Daoy (cell line): ENCODE data around the gene OOSP3. TPM values are rescaled to one million over a fixed set of nuclear protein-coding genes. Genes with fewer than 3 reads are reported as not detected.
"Not testable (repeated sequence)": the region's sequence is repeated elsewhere in the genome, so short reads cannot be mapped to it uniquely, and the experiment has no call there.

Source experiments
- DNase-seq: peaks from one replicate; pipeline ENCODE4 v3.0.0-alpha.2; 2015; ENCODE audit warnings: low read depth
- total RNA-seq: library from RNA; depleted of rRNA; stranded (reverse); fragments of >200 nt; shearing (Covaris generic); gene quantifications from 2 replicates; pipeline ENCODE4 v1.2.3, GENCODE V29; 2014; rRNA removed

Gene OOSP3, protein sequence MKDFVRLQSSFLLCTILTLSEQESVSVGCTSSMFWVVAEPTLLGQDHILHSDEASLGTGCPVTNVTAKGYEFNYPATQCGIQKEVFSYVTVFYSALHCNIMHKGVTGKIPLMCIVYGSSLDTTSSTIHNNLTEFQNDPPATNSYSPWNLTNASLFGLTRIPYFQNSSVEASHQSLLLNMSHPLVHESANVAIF
- total RNA-seq: not detected in 2 replicates

DNA sequence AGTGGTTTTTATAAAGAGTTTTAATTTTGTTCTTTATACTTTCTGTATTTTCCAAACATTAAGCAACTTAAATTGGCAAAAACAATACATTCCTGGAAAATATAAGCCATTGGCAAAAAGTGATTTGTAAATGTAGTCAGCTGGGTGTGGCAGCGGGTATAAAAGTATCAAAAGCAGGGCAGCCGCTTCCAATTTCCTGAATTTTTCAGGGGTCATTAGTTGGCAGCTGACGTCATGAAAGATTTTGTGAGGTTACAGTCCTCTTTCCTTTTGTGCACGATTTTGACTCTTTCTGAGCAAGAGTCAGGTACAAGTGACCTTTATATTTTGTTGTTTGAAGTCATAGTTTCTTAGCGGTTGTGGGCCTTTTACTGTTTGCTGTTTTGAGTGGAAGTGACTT is at the start of gene OOSP3:
Gene OOSP3 (plus strand): TSS at position 208 of the 400 bp plus-strand sequence. CDS start 27 bp downstream, at position 235.
- DNase-seq: peak; percentile 5

DNA sequence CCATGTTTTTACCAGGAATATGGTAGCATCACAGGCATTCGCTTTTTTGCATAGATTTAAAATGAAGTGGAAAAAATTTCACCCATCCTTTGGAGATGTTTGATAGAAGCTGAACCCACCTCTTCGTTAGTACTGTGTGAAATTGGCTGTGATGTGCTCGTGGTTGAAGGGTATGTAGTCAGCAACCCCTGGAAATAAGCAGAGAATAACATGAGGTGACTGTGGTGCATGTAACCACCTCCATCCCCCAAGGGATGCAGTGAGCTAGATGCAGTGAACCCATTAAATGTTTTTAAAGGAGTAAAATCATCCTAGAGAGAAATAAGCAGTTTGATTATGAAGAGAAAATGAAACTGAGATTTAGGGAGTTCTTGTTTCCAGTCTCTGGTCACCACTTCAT is 49.2 kb upstream of the OOSP3 start:
- no peak for DNase-seq

DNA sequence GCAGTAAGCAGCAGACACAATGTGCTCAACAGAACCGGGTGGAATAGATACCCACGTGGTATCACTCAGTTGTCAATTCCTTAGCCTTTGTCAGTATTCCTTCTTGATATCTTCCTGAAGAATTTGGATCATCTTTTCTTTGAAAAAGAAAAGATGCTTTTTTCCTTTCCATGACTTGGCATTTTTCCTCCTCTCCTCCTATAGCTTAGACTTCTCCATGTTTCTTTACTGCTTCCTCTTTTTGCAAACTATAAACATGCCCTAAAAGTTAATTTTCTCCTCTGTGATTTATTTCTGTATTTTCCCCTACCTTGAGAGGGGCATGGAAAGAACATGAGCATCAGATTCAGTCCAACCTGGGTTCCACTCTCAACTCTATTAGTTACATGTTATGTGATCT is 45.0 kb upstream of the OOSP3 start:
- no peak for DNase-seq

DNA sequence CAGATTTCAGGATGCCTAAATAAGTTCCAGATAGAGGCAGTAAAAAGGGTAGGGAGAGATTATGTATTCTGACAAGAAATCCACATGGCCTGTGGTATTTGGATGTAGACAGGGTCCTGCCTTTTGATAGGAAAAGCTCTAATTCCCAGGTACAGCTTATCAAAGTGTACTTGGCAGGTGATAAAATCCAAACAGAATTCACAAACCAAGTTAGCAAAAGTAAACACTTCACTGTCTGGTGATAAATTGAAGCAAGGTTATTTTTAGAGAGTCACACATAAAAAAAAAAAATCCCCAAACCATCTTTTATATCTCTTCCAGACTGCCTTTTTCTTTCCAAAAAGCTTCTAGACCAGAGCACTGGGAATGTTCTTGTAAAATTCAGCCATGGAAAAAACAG is 39.0 kb upstream of the OOSP3 start:
- no peak for DNase-seq

DNA sequence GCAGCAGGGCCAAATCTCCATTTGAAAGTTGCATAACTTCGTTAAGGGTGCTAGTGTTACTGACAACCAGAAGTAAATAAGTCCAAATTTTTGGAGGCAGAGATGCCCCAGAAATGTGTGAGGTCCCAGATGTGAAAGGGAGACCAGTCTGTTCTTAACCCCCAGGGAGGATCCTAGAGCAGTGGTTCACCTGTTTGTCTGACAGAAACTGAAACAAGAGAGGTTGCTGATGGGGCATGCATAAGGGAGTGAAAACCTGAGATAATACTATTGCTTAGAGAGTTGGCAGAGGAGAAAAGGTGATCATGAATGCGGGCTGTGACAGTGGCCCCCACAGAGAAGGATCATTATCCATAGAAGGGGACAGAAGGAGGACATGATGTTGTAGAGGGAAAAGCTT is 37.1 kb upstream of the OOSP3 start:
- DNase-seq: no peak

DNA sequence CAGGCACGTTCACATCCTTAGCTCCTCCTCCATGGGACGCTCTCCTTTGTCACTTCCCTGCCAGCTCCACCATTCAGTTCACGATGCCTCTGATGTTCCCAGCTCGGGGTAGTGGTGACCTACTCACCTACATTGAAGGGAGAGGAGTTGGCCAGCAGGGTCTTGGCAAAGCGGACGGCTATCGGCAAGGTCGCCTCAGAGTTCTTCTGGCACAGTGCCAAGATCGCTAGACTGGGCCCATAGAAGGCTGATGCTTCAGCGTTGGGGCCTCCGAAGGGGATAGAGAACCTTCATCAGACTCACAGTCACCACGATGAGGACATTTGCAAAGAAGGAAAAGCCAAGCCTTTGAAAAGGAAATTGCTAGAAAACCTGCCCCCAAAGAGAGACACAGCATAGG is 36.3 kb upstream of the OOSP3 start:
- peak; percentile 3 for DNase-seq

DNA sequence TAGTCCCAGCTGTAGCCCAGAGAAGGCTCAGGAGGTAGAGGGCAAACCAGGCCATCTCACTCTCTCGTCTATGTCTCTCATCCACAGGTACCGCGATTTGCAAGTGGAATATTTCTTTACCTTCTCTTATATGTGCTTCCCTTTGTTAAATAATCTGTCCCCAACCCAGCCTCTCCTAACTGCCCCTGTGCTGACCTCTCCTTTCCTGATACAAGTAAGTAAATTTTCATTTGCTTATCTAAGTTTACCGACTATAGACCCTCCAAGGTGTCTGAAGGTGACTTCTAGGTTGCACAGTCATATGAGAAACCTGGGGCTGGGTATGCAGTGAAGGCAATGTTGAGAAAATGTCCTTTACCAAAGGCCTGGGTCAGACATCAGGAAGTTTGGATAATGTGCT is 33.2 kb upstream of the OOSP3 start, which contains the start of gene CBLIF:
Gene CBLIF (minus strand): TSS at position 101 of the 400 bp plus-strand sequence. CDS start 46 bp downstream, at position 55.
- no peak for DNase-seq

DNA sequence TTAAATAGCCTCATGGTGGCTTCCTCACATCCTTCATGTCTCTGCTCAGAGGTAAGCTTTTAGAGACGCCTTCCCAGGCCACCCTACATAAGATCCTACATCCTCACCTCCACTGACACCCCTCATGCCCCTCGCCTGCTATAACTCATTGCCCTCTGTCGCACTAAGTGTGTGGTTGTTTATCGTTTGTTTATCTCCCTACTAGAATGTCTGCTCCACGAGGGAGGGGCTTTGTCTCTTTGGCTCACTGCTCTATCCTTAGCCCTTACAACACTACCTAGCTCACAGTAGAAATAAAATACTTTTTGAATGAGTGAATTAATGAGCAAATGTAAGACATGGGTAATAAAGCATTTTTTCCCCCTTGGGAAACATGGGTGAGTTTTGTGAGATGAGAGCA is 32.0 kb upstream of the OOSP3 start:
- DNase-seq: no peak

DNA sequence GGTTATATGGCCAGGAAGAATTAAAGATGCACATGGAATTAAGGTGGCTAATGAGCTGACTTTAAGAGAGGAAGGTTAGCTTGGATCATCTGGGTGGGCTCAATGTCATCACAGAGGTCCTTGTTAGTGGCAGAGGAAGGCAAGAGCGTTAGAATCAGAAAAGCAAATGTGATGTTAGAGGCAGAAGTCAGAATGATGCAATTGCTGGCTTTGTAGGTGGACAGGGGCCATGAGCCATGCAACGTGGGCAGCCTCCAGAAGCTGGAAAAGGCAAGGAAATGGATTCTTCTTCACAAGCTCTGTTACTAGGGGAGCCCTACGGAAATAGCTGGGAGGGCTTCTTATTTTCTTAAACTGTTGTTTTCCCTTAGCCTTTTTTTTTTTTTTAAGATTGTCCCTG is 31.0 kb upstream of the OOSP3 start:
- no peak for DNase-seq

DNA sequence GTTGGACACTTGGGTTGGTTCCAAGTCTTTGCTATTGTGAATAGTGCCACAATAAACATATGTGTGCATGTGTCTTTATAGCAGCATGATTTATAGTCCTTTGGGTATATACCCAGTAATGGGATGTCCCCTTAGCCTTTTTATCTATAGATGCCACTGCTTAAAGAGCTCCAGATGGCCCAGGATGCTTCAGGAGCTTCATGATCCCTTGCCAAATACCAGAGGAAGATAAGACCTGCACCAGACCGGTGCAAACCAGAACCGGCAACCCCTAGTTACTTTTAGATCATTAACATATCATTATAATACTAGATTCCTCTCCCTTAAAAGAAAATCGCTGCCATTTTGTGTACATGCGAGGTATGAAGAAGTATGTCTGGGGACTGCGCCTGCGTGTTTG is 30.1 kb upstream of the OOSP3 start:
- DNase-seq: not testable (repeated sequence)

DNA sequence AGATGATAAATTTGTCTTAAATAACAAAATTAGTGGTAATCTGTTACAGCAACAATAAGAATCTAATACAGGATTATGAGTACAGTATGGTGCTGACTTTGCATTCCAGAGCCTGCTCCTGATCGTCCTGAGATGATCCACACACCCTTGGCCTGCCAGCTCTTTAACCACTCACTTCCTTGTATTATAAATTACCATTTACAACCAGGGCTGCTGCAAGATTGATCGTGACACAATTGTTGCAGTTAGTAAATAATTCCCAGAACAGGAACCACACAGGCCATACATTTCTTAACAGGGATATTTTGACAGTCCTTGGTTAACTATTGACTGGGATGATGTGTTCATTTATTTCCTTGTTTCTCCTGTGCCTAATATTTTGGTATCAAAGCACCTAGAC is 29.5 kb upstream of the OOSP3 start:
- DNase-seq: no peak

DNA sequence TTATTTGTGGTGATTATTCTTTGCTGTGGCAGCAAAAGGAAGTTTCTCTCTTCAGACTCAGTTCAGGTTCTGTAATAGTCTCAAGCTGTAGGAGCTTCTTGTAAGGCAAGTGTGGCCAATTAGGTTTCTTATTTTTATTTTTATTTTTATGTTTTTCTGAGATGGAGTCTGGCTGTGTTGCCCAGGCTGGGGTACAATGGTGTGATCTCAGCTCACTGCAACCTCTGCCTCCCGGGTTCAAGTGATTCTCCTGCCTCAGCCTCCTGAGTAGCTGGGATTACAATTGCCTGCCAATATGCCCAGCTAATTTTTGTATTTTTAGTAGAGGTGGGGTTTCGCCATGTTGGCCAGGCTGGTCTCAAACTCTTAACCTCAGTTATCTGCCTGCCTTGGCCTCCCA is 29.0 kb upstream of the OOSP3 start:
- not testable (repeated sequence) for DNase-seq

DNA sequence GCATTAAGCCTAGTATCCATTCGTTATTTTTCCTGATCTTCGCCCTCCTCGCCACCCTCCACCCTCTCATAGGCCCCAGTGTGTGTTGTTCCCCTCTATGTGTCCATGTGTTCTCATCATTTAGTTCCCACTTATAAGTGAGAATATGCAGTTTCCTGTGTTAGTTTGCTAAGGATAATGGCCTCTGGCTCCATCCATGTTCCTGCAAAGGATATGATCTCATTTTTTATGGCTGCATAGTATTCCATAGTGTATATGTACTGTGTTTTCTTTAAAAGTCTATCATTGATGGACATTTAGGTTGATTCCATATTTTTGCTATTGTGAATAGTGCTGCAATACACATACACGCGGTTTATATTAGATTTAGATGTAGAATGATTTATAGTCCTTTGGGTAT is 27.2 kb upstream of the OOSP3 start:
- not testable (repeated sequence) for DNase-seq

DNA sequence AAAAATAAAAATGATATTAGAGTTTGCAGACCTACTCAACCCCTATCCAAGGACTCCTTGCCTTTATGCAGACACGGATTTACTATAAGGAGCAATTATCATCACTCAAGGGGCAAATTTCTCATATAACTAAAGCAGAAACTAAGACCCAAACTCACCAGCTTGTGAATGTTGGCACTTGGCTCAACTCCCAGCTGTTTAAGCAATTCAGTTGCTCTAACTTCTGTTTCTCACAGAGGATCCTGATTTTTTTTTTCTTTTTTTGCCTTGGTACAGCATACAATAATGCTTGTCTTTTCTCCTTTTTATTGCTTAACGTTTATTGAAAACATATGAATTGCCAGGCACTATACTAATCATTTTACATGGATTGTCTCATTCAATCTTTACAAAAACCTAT is 23.7 kb upstream of the OOSP3 start:
- DNase-seq: no peak

DNA sequence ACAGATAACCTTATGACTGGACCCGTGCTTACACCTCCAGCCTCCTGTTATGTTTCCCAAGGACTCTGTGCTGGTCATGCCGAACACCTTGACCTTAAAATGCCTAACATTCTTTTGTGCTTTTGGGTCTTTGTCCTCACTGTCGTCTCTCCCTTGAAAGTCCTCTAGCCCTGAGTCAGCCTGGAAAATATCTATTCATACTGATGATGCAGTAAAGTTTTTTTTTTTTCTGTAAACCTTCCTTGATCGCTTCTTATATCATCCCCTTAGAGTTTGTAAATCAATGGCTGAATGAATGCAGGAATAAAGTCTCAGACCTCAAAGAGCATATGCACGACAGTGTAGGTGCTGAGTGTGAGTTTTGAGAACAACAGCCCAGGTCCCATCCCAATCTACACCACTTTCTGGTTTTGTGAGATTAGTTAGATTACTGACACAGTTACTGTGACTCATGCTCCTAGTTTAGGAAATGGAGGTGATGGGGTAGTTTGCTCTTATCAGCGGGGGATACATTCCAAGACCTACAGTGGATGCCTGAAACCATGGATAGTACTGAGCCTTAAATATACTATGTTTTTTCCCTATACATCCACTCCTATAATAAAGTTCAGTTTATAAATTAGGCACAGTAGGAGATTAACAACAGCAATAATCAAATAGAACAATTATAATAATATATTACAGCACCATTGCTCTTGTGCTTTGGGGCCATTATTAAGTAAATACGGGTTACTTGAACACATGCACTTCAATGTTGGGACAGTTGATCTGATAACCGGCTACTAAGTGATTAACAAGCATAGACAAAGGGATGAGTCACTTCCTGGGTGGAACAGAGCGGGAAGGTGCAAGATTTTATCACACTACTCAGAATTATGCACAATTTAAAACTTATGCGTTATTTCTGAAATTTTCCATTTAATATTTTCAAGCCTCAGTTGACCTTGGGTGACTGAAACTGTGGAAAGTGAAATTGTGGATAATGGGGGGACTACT is 20.8 kb upstream of the OOSP3 start:
- DNase-seq: peak; percentile 39

DNA sequence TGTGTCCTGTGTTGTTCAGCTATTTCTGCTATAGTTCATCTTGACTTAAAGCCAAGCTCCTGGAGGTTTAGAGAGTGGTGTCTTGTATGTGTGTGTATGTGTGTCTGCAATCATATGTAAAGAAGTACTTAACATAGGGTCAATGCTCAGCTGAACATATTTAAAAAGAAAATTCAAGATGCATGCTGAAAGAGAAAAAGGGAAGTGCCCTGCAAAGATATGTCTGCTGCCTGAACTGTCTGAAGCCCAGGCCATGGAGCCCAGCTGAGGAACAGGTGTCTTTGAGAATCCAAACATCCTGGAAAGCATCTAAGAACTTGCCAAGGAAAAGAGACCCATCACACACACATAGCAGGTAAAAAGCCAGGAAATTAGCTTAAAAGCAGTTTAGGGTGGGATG is 18.9 kb upstream of the OOSP3 start:
- no peak for DNase-seq

DNA sequence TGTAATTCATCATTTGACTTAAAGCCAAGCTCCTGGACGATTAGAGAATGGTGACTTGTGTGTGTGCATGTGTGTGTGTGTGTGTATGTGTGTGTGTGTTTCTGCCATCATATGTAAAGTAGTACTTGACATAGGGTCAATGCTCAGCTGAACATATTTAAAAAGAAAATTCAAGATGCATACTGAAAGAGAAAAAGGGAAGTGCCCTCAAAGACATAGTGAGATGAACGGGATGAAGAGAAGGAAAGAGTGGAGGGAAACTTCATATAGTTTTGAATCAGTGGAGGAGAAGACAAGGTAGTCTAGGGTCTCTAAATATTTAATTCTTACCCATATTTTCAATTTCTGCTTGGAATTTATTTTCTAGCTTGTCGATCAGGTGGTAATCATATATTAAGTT is 16.3 kb upstream of the OOSP3 start:
- DNase-seq: no peak

DNA sequence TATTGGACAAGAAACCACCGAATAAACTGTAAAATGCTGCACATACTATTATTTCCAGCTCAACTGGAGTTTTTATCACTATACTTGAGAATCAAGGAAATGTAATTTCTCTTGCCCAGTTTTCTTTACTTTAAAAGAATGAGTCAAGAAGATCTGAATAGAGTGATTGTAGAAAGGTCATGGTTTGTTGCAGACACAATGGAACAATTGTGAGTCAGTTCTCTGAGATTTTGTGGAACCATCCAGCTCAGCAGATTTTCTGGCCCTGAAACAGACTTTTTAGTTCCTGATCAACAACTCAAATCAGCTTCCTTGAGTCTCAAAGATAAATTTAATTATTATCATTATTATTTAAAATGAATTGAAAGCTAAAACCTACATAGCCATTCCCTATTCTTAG is 13.6 kb upstream of the OOSP3 start:
- peak; percentile 15 for DNase-seq

DNA sequence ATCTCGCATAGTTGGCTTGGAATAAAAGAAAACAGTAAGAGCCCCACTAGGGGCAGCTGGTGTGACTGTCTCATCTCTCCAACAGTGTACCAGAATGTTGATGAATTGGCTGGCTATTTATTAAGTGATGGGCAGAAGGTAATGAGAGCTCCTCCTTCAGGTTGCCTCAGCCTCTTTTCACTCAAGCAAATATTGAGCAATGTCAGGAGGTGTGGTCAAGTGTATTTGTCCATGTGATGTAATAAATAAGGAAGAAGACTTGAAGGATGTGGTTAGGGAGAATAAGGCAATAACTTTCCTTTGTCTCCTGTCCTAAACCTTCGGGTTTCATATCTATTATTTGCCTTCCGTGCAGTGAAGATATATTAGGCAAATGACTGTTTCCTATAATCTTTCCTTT is 12.2 kb upstream of the OOSP3 start, which contains the start of gene TCN1:
Gene TCN1 (minus strand): TSS at position 91 of the 400 bp plus-strand sequence. CDS start 17 bp downstream, at position 74.
- no peak for DNase-seq

DNA sequence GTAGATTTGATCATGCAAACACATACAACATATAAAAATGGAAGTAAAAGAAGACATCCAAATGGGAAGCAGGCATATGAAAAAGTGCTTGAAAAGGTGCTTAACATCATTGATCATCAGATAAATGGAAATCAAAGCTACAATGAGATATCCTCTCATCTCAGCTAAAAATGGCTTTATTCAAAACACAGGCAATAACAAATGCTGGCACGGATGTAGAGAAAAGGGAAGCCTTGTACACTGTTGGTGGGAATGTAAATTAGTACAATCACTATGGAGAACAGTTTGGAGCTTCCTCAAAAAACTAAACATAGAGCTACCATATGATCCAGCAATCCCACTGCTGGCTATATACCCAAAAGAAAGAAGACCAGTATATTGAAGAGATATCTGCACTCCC is 11.7 kb upstream of the OOSP3 start:
- no peak for DNase-seq

DNA sequence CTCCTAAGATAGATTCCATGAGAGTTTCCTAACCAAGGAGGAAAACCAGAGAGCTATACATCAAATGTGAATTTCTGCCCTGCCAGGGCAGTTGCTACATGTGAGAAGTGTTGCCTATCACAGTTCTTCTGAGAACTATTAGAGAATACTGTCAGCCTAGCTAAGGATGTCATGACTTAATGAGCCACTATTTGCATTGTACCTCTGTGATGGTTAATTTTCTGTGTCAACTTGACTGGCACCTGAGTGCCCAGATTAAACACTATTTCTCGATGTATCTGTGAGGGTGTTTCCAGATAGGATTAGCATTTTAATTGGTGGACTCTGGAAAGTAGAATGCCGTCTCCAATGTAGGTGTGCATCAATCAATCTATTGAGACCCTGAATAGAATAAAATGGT is 10.6 kb upstream of the OOSP3 start:
- DNase-seq: no peak

DNA sequence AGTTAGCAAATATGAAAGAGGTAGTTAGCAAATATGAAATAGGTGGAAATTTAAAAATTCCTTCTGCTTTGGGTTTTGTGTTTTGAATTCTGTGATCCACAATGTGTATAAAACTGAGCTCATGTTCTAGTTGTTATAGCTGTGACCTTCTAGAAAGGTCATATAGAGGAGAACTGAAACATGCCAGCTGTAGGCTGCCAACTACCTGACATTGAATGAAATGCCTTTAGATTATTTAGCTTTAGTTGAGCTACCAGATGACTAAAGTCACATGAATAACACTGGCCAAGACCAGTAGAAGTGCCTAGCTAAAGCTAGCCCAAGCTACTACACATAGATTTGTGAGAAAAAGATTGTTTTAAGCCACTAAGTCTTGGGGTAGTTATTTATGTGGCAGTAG is 6.5 kb upstream of the OOSP3 start:
- no peak for DNase-seq
